NCI-H2196 (cell line): Measurements from ENCODE around the gene RCN2.

ENCODE experiments used
- DNase-seq: peaks from one replicate; lab custom pipeline; 2025; ENCODE audit not compliant: unreplicated experiment; lab: John Stamatoyannopoulos, UW

RCN2 gene

GRCh38 chr15:76973906-76974305 is 42.4 kb downstream of the RCN2 start:
- no peak for DNase-seq

GRCh38 chr15:76974456-76975036 is 43.0 kb downstream of the RCN2 start:
- DNase-seq: no peak

GRCh38 chr15:76976141-76976540 is 44.6 kb downstream of the RCN2 start:
- no peak for DNase-seq

- no peak for DNase-seq
These were observed 45.2 kb downstream of the RCN2 start for GRCh38 chr15:76976572-76977270.

- DNase-seq: no peak
These were observed 47.2 kb downstream of the RCN2 start for GRCh38 chr15:76978522-76979330.

- no peak for DNase-seq
These were observed 47.9 kb downstream of the RCN2 start for GRCh38 chr15:76979331-76979925.

- no peak for DNase-seq
These were observed 48.5 kb downstream of the RCN2 start for GRCh38 chr15:76979996-76980520.

GRCh38 chr15:76982356-76982755 is 50.8 kb downstream of the RCN2 start:
- no peak for DNase-seq

- DNase-seq: no peak
These were observed 51.2 kb downstream of the RCN2 start for GRCh38 chr15:76982756-76983155.

- no peak for DNase-seq
These were observed 52.2 kb downstream of the RCN2 start for GRCh38 chr15:76983590-76984375.

- DNase-seq: no peak
These were observed 55.2 kb downstream of the RCN2 start for GRCh38 chr15:76986743-76987142.

GRCh38 chr15:76987276-76987675 is 55.7 kb downstream of the RCN2 start:
- DNase-seq: no peak

GRCh38 chr15:76987896-76988860 is 56.6 kb downstream of the RCN2 start:
- DNase-seq: no peak

- no peak for DNase-seq
These were observed 57.6 kb downstream of the RCN2 start for GRCh38 chr15:76988867-76989780.

GRCh38 chr15:76991048-76991447 is 59.5 kb downstream of the RCN2 start:
- no peak for DNase-seq

- DNase-seq: no peak
These were observed 60.4 kb downstream of the RCN2 start for GRCh38 chr15:76991741-76992645.

GRCh38 chr15:76993114-76993725 is 61.7 kb downstream of the RCN2 start:
- DNase-seq: no peak
